Ovary (tissue), 9 donors: ENCODE data around the gene SEMA6A. TPM values are rescaled to one million over a fixed set of nuclear protein-coding genes. Genes with fewer than 3 reads are reported as not detected.

Source experiments
- DNase-seq, 5 donors: peaks; one replicate each; pipeline ENCODE4 v3.0.0-alpha.2; 2019 to 2020
- H3K27ac ChIP-seq, 2 donors: fragments of 200-600 bp; one replicate each; pipeline versions ENCODE4 v1.5.1 to v1.8.0; 2019 to 2022
- H3K27me3 ChIP-seq: fragments of 200-600 bp; one replicate; pipeline ENCODE4 v1.8.0; 2022
- H3K36me3 ChIP-seq: fragments of 200-600 bp; sonication (generic); one replicate; pipeline ENCODE4 v1.5.1; 2019
- H3K4me1 ChIP-seq: one replicate; pipeline ENCODE4 v1.8.1; 2013; ENCODE audit warnings: mild to moderate bottlenecking, moderate library complexity; ENCODE audit not compliant: insufficient read depth
- H3K4me3 ChIP-seq: fragments of 200-600 bp; sonication (generic); one replicate; pipeline ENCODE4 v1.5.1; 2017
- H3K9me3 ChIP-seq, 2 donors: fragments of 200-600 bp in 1 of 2; sonication (generic) in 1 of 2; one replicate each; pipeline versions ENCODE4 v1.5.1 to v1.8.1; 2013 to 2019; ENCODE audit warnings: mild to moderate bottlenecking in 1 of 2, moderate library complexity in 1 of 2
- CTCF ChIP-seq, 3 donors: fragments of 450-650 bp in 2 of 3; fragments of 200-600 bp in 1 of 3; IDR thresholded peaks; one replicate each; pipeline versions ENCODE4 v1.5.1 to v1.8.0; 2016 to 2022; ENCODE audit warnings: antibody characterized with exemption in 3 of 3, mild to moderate bottlenecking in 1 of 3
- EP300 ChIP-seq: sonication (generic); formaldehyde crosslinking; IDR thresholded peaks from one replicate; pipeline ENCODE4 v1.6.1; 2017; ENCODE audit warnings: antibody characterized with exemption
- POLR2A ChIP-seq: fragments of 450-650 bp; IDR thresholded peaks from one replicate; pipeline ENCODE4 v1.6.1; 2017; ENCODE audit warnings: antibody characterized with exemption, mild to moderate bottlenecking, moderate library complexity
- WGBS, 3 donors: extraction: QIAGEN DNeasy Blood & Tissue Kit in 1 of 3; methylation state at CpG; one replicate each; pipeline versions ENCODE4 v1.1.5 to v1.1.7; 2013 to 2017; 5-methylcytosine and 5-hydroxymethylcytosine counted together
- intact Hi-C, 4 donors: fragments of 100-400 bp; cut with DNase I; formaldehyde crosslinking; loops; one replicate each; pipeline versions ENCODE4 v1.11.0 to v1.15.1; 2022 to 2023
- polyA plus RNA-seq, 2 donors: library from polyadenylated mRNA; stranded (reverse); fragments of 200-250 nt in 1 of 2; fragments of 350-450 nt in 1 of 2; fragmentation: Illumina TruSeq in 1 of 2; extraction: RNeasy Lipid Tissue Mini Kit (QIAGEN cat#74804) in 1 of 2; gene quantifications; one replicate each; pipeline ENCODE4 v1.2.3, GENCODE V29; 2013 to 2014
- total RNA-seq, 7 donors: library from RNA; depleted of rRNA in 2 of 7; stranded (reverse); fragments of >200 nt in 2 of 7; fragmentation: NEBNext Ultra II Directional in 3 of 7; extraction: Animal tissue kit (Norgen Biotek cat#: 25700) in 3 of 7; gene quantifications; one replicate each; pipeline versions ENCODE4 v1.1.0 to v1.2.4, GENCODE V29; 2016 to 2023
- donor health status: DM: no; HTN: no; CAD: no; lungs with moderate emphysema.
- donor health status: DM: no; HTN: no; CAD: no.
- donor health status: Bipolar disorder and iron deficiency.
- donor health status: DM: yes; HTN: yes; CAD: no.
- donor health status: DM: no; HTN: no; CAD: no.
- donor health status: DM: yes; HTN: yes; CAD: no.

SEMA6A gene
- total and polyA plus RNA-seq, 9 donors = 5.7 to 57.1 (median 26.3) TPM

- 48 to 61% (median 59%) methylated on average over 3 of the region's 3 CpGs for WGBS, 3 donors
- no peak for TF ChIP-seq EP300
- TF ChIP-seq POLR2A = no peak
- no peak for TF ChIP-seq CTCF (IDR thresholded peaks at IDR 0.05)
- intact Hi-C loops = no loop called here
Observed at GRCh38 chr5:116502616-116503015, 72.0 kb downstream of the SEMA6A start.

GRCh38 chr5:116502138-116502537 lies 72.5 kb downstream of the SEMA6A start:
- TF ChIP-seq CTCF (IDR thresholded peaks at IDR 0.05) (no peak), POLR2A (no peak), EP300 (no peak)
- no peak overlapping the region for H3K27ac ChIP-seq
- peaks cover 3% of the 10 kb centered on the region for H3K4me1 ChIP-seq
- H3K9me3 ChIP-seq = no peaks in the 10 kb centered on the region
- H3K4me3 ChIP-seq = no peak overlapping the region
- H3K36me3 ChIP-seq = no peaks in the 10 kb centered on the region
- DNase-seq = no peak
- H3K27me3 ChIP-seq = no peaks in the 10 kb centered on the region
- 76 to 86% (median 80%) methylated on average over 4 of the region's 4 CpGs for WGBS, 3 donors
- intact Hi-C loops = no loop called here

More at GRCh38 chr5:116502616-116503015, 72.0 kb downstream of the SEMA6A start:
- Histone ChIP-seq H3K4me1 (peaks cover 3% of the 10 kb centered on the region), H3K4me3 (no peak overlapping the region), H3K27ac (no peak overlapping the region), H3K27me3 (no peaks in the 10 kb centered on the region), H3K36me3 (no peaks in the 10 kb centered on the region), H3K9me3 (no peaks in the 10 kb centered on the region)
- no peak for DNase-seq

GRCh38 chr5:116498503-116499048 lies 76.0 kb downstream of the SEMA6A start:
- H3K9me3 ChIP-seq = no peaks in the 10 kb centered on the region
- H3K27ac ChIP-seq = peak overlapping the region in 1 of 2 donors; percentile 7
- WGBS, 3 donors = 26 to 29% (median 28%) methylated on average over 4 of the region's 4 CpGs
- H3K27me3 ChIP-seq = no peaks in the 10 kb centered on the region
- peaks cover 3% of the 10 kb centered on the region for H3K4me1 ChIP-seq
- intact Hi-C loops = no loop called here
- no peak for TF ChIP-seq CTCF (IDR thresholded peaks at IDR 0.05)
- no peak for TF ChIP-seq POLR2A
- no peak for TF ChIP-seq EP300
- peak in 3 of 5 donors; percentile 11 to 37 (median 34) for DNase-seq
- no peak overlapping the region for H3K4me3 ChIP-seq
- H3K36me3 ChIP-seq = no peaks in the 10 kb centered on the region

GRCh38 chr5:116497631-116498030 lies 77.0 kb downstream of the SEMA6A start:
- DNase-seq = no peak
- 89 to 95% (median 94%) methylated on average over 5 of the region's 5 CpGs for WGBS, 3 donors
- peak overlapping the region in 1 of 2 donors; percentile 7 for H3K27ac ChIP-seq
- H3K4me1 ChIP-seq = peaks cover 3% of the 10 kb centered on the region
- no peaks in the 10 kb centered on the region for H3K27me3 ChIP-seq
- no peak overlapping the region for H3K4me3 ChIP-seq
- no peaks in the 10 kb centered on the region for H3K36me3 ChIP-seq
- intact Hi-C loops = no loop called here
- H3K9me3 ChIP-seq = no peaks in the 10 kb centered on the region
- no peak for TF ChIP-seq CTCF (IDR thresholded peaks at IDR 0.05)
- TF ChIP-seq POLR2A = no peak
- no peak for TF ChIP-seq EP300
